Ovary (tissue), 3 donors: ENCODE results near the gene RPRD1B.

Source experiments
- CTCF ChIP-seq, 3 donors: fragments of 450-650 bp in 2 of 3; fragments of 200-600 bp in 1 of 3; IDR thresholded peaks; one replicate each; pipeline versions ENCODE4 v1.5.1 to v1.8.0; 2016 to 2022; ENCODE audit warnings: antibody characterized with exemption in 3 of 3, mild to moderate bottlenecking in 1 of 3
- EP300 ChIP-seq: sonication (generic); formaldehyde crosslinking; IDR thresholded peaks from one replicate; pipeline ENCODE4 v1.6.1; 2017; ENCODE audit warnings: antibody characterized with exemption
- POLR2A ChIP-seq: fragments of 450-650 bp; IDR thresholded peaks from one replicate; pipeline ENCODE4 v1.6.1; 2017; ENCODE audit warnings: antibody characterized with exemption, mild to moderate bottlenecking, moderate library complexity
- donor health status: DM: no; HTN: no; CAD: no.

GRCh38 chr20:38085026-38085425, 51.5 kb downstream of the RPRD1B start:
- TF ChIP-seq POLR2A: no peak
- no peak for TF ChIP-seq CTCF (IDR thresholded peaks at IDR 0.05)
- TF ChIP-seq EP300: no peak
